ENCODE results near the gene AP5B1.

Gene AP5B1

DNA sequence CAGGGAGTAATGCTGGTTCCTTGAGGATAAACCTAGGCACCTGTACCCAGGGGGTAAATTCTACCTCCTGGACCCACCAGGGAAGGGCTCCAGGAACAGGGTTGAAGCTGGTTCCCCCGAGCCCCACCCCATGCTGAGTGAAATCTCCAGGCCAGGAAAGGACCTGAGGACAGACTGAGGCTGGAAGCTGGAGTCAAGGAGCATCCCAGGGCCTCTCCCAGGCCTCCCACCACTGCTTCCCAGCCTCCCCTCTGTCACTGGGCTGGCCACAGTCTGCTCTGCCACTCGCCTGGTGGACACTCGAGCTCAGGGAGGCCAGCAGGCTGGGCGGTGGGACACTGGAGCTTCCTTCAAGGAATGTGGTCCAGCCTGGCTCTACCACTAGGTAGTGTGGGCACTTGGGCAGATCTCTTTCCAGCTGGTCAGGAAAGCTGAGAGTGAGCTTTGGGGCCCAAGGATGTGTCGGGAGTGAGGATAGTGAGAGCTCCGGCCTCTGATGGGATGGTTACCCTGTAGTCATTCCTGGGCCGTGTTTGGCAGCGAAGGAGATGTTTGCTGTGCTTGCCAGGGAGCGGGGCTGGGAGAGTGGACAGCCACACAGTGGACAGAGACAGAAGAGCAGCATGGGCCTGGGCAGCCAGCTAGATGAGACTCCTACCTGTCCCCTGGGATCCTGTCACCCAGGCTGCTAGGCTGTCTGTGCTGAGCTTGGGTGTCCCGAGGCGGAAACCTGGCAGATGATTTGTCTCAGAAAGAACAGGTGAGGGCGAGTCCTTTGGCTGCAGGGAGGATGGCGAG is 9.5 kb upstream of the AP5B1 start:
- Histone ChIP-seq H3K18ac (ENCODE audit: low read length) (no peak overlapping the region), H4K12ac (ENCODE audit: low read depth, low read length) (no peak overlapping the region), H3K4me3 (ENCODE audit: low read depth, low read length) (no peak overlapping the region), H3K23ac (ENCODE audit: low read length) (no peak overlapping the region), H3K4ac (ENCODE audit: low read depth, low read length) (peak overlapping the region; percentile 0), H3K4me2 (ENCODE audit: low read length) (no peak overlapping the region), H3K27ac (ENCODE audit: low read depth, low read length) (no peak overlapping the region), H2BK120ac (ENCODE audit: insufficient read depth, low read length, poor library complexity) (no peak overlapping the region), H3K36me3 (ENCODE audit: control insufficient read depth in 1 of 2, insufficient read depth in 2 of 2, low read length in 2 of 2) (peaks cover 28 to 31% of the 10 kb centered on the region in 2 experiments), H2BK12ac (ENCODE audit: low read length) (no peak overlapping the region), H3K27me3 (ENCODE audit: insufficient read depth, low read length) (peaks cover 15% of the 10 kb centered on the region), H4K8ac (ENCODE audit: low read depth, low read length) (no peak overlapping the region), H2BK5ac (ENCODE audit: low read depth, low read length, poor library complexity) (no peak overlapping the region), H3K9me3 (ENCODE audit: insufficient read depth, low read depth, low read length) (peaks cover 7% of the 10 kb centered on the region), H3K9ac (ENCODE audit: low read length) (no peak overlapping the region), H3K79me2 (ENCODE audit: control insufficient read depth, insufficient read depth, low read length, poor library complexity) (peaks cover 19% of the 10 kb centered on the region), H3K14ac (ENCODE audit: low read length) (no peak overlapping the region), H2AK5ac (ENCODE audit: low read length) (no peak overlapping the region), H3K4me1 (ENCODE audit: control insufficient read depth in 1 of 2, insufficient read depth in 2 of 2, low read length in 2 of 2) (peaks cover 17 to 35% of the 10 kb centered on the region in 2 experiments), H2AFZ (ENCODE audit: insufficient read depth, low read length, poor library complexity) (no peak overlapping the region), H3K79me1 (ENCODE audit: low read length) (peaks cover 20% of the 10 kb centered on the region), H4K91ac (ENCODE audit: low read depth, low read length) (no peak overlapping the region)
- WGBS (ENCODE audit: extremely low coverage, insufficient coverage, insufficient read length), result no CpG with 5 or more reads among the region's 13 CpGs
- DNase-seq, result no peak

GRCh38 chr11:65789230-65790103 is 8.7 kb upstream of the AP5B1 start:
- H3K23ac ChIP-seq (ENCODE audit: low read length), result no peak overlapping the region
- H3K4me2 ChIP-seq (ENCODE audit: low read length), result peak overlapping the region; percentile 9
- H4K8ac ChIP-seq (ENCODE audit: low read depth, low read length), result no peak overlapping the region
- peaks cover 17 to 35% of the 10 kb centered on the region in 2 experiments for H3K4me1 ChIP-seq (ENCODE audit: control insufficient read depth in 1 of 2, insufficient read depth in 2 of 2, low read length in 2 of 2)
- H2BK12ac ChIP-seq (ENCODE audit: low read length), result no peak overlapping the region
- H3K27ac ChIP-seq (ENCODE audit: low read depth, low read length), result no peak overlapping the region
- H3K9me3 ChIP-seq (ENCODE audit: insufficient read depth, low read depth, low read length), result peaks cover 7% of the 10 kb centered on the region
- H3K4ac ChIP-seq (ENCODE audit: low read depth, low read length), result peak overlapping the region; percentile 10
- no peak for DNase-seq
- H2BK5ac ChIP-seq (ENCODE audit: low read depth, low read length, poor library complexity), result no peak overlapping the region
- peaks cover 22% of the 10 kb centered on the region for H3K79me1 ChIP-seq (ENCODE audit: low read length)
- H3K18ac ChIP-seq (ENCODE audit: low read length), result no peak overlapping the region
- H3K14ac ChIP-seq (ENCODE audit: low read length), result no peak overlapping the region
- no peak overlapping the region for H4K91ac ChIP-seq (ENCODE audit: low read depth, low read length)
- H4K12ac ChIP-seq (ENCODE audit: low read depth, low read length), result no peak overlapping the region
- H3K79me2 ChIP-seq (ENCODE audit: control insufficient read depth, insufficient read depth, low read length, poor library complexity), result peaks cover 19% of the 10 kb centered on the region
- WGBS (ENCODE audit: extremely low coverage, insufficient coverage, insufficient read length), result no CpG with 5 or more reads among the region's 14 CpGs
- no peak overlapping the region for H2AK5ac ChIP-seq (ENCODE audit: low read length)
- peaks cover 20 to 23% of the 10 kb centered on the region in 2 experiments for H3K36me3 ChIP-seq (ENCODE audit: control insufficient read depth in 1 of 2, insufficient read depth in 2 of 2, low read length in 2 of 2)
- H3K4me3 ChIP-seq (ENCODE audit: low read depth, low read length), result no peak overlapping the region
- H2BK120ac ChIP-seq (ENCODE audit: insufficient read depth, low read length, poor library complexity), result no peak overlapping the region
- H3K9ac ChIP-seq (ENCODE audit: low read length), result no peak overlapping the region
- H2AFZ ChIP-seq (ENCODE audit: insufficient read depth, low read length, poor library complexity), result no peak overlapping the region
- peaks cover 15% of the 10 kb centered on the region for H3K27me3 ChIP-seq (ENCODE audit: insufficient read depth, low read length)

DNA sequence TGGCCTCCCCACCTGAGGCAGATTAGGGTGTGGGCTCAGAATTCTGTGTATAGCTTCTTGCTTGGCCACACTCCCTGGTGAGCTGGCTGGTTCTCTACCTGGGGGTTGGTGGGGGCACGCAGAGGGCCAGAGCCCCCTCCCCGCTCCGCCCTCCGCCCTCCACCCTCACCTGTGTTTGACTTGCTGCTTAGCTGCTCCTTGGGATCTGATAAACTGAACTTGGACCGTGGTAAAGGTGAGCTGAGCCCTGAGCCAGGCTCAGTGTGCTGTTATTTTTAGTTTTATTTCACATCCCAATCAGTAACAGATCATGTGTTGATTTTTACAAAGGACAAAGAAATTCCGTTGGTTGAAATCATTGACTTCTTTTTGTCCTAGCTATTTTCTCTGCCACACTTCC is 8.0 kb upstream of the AP5B1 start:
- H4K12ac ChIP-seq (ENCODE audit: low read depth, low read length), result no peak overlapping the region
- H3K27ac ChIP-seq (ENCODE audit: low read depth, low read length), result no peak overlapping the region
- H3K9ac ChIP-seq (ENCODE audit: low read length), result no peak overlapping the region
- H4K91ac ChIP-seq (ENCODE audit: low read depth, low read length), result no peak overlapping the region
- no peak overlapping the region for H3K4me3 ChIP-seq (ENCODE audit: low read depth, low read length)
- peaks cover 13 to 17% of the 10 kb centered on the region in 2 experiments for H3K36me3 ChIP-seq (ENCODE audit: control insufficient read depth in 1 of 2, insufficient read depth in 2 of 2, low read length in 2 of 2)
- peaks cover 22 to 39% of the 10 kb centered on the region in 2 experiments for H3K4me1 ChIP-seq (ENCODE audit: control insufficient read depth in 1 of 2, insufficient read depth in 2 of 2, low read length in 2 of 2)
- no peak overlapping the region for H2BK5ac ChIP-seq (ENCODE audit: low read depth, low read length, poor library complexity)
- H3K23ac ChIP-seq (ENCODE audit: low read length), result no peak overlapping the region
- peak overlapping the region; percentile 52 for H3K18ac ChIP-seq (ENCODE audit: low read length)
- no peak overlapping the region for H2AFZ ChIP-seq (ENCODE audit: insufficient read depth, low read length, poor library complexity)
- no peak overlapping the region for H3K14ac ChIP-seq (ENCODE audit: low read length)
- peak overlapping the region; percentile 19 for H3K4ac ChIP-seq (ENCODE audit: low read depth, low read length)
- H3K27me3 ChIP-seq (ENCODE audit: insufficient read depth, low read length), result peaks cover 15% of the 10 kb centered on the region
- peaks cover 7% of the 10 kb centered on the region for H3K9me3 ChIP-seq (ENCODE audit: insufficient read depth, low read depth, low read length)
- peaks cover 19% of the 10 kb centered on the region for H3K79me2 ChIP-seq (ENCODE audit: control insufficient read depth, insufficient read depth, low read length, poor library complexity)
- H3K4me2 ChIP-seq (ENCODE audit: low read length), result peak overlapping the region; percentile 68
- WGBS (ENCODE audit: extremely low coverage, insufficient coverage, insufficient read length), result no CpG with 5 or more reads among the region's 6 CpGs
- no peak overlapping the region for H2BK12ac ChIP-seq (ENCODE audit: low read length)
- no peak overlapping the region for H2BK120ac ChIP-seq (ENCODE audit: insufficient read depth, low read length, poor library complexity)
- peaks cover 28% of the 10 kb centered on the region for H3K79me1 ChIP-seq (ENCODE audit: low read length)
- peak overlapping the region; percentile 34 for H2AK5ac ChIP-seq (ENCODE audit: low read length)
- no peak for DNase-seq
- H4K8ac ChIP-seq (ENCODE audit: low read depth, low read length), result no peak overlapping the region

Data from trophoblast cell (in vitro differentiated cells and primary cell).